ENCODE measurements around the gene RNF20.
A peak's percentile ranks its signal among the peaks of the same experiment; 100 is the strongest.

Gene RNF20

DNA sequence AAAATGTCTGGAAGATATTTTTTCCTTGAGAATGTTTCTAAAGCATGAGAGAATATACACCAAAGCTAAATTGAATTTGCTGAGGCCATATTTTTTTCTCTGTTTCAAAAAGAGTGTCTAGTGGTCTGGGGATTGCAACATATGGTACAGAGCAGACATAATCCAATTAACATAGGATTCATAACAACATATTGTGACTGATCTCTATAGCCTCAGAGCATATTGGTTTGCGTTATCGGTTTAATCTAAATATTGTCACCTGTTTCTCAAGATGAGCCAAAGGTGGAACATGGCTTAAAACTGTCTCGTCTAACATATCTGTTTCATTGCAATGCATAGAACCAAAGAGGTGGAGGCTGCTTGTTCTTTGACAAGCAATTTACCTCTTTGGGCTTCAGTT, 57.2 kb downstream of the RNF20 start:
- DNase-seq: no peak

DNA sequence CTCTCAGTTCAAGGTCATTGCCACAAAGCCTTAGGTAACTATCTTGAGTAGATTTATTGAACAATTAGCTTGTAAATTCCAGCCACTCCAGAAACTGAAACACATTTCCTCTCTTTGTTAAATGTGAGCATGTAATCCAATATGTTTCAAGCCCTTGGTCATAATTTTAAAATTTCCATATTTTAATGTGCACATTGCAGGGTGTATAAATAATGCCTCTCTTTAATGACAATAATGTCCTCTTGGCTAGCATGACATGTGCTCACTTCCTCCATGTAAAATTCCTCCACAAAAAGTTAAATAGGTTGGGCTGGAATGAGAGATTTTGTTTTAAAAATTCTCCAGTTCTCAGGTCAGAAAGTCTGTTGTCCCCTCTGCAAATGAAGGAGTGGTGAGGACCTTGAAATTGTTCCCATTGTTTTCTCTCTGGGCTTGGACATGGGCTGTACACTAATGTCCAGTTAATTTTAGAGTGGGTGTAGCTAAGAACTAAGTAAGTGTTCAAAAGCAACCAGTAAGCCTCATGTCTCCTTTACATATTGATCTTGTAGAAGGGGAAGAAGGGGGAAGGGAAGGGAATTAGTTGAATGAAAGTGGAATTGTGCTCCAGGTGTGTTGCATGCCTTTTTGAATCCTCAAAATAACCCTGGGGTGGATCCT, 58.3 kb downstream of the RNF20 start:
- no peak for DNase-seq

DNA sequence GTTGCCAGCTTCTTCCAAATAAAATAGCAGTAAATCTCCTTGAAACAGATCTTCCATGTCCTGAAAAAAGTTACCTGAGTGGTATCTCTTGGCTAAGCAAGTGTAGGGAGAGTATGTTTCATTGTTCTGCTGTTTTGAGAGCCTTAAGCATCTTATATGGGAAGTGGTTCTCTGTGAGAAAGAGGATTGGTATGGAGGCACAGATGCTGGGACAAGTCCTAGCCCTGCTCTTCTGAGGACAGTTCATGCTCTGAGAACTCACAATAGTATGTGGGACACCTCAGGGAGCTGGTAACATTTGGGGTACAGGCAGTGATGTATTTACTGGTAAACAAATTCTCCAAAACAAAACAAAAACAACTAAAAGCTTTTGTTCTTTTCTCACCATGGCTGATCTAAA, 59.1 kb downstream of the RNF20 start:
- DNase-seq: no peak

DNA sequence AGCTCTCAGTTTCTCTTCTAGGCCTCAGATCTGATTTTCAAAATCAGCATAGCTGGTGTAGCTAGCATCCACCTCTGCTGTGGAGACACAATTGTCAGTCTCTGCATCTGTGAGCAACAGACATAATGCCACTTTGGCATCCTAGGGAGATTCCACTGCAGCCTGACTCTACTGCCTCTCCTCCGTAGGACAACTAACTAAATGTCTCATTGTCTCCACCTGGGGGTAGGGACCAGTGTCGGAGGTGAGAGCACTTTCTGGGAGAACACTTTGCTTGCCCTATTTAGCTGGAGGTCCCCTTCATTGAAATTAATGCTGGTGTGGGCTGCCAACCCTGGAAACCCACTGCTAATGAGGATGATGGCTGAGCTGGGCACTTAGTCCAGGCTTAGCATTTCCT, 59.7 kb downstream of the RNF20 start:
- no peak for DNase-seq

DNA sequence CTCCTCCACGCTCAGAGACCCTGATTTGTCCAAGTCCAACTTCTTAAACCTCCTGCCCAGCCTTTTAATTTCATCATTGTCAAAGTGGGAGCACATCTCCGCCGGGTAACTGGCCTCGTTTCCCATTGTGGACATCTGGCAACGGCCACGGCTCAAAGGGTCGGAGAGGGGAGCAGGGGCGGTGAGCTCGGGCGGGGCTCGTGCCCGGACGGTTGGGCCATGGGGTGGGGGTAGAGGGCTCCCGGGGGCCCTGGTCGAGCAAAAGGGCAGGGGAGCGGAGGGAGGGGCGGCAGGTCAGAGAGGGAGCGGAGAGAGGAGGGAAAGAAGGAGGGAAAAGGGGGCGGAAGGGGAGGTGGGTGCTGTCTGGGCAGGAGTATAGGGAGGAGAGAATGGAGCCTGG, 61.1 kb downstream of the RNF20 start, which contains the start of gene PPP3R2:
Gene PPP3R2 (minus strand): TSS at position 174 of the 400 bp plus-strand sequence. CDS start 48 bp downstream, at position 126.
- DNase-seq: no peak

DNA sequence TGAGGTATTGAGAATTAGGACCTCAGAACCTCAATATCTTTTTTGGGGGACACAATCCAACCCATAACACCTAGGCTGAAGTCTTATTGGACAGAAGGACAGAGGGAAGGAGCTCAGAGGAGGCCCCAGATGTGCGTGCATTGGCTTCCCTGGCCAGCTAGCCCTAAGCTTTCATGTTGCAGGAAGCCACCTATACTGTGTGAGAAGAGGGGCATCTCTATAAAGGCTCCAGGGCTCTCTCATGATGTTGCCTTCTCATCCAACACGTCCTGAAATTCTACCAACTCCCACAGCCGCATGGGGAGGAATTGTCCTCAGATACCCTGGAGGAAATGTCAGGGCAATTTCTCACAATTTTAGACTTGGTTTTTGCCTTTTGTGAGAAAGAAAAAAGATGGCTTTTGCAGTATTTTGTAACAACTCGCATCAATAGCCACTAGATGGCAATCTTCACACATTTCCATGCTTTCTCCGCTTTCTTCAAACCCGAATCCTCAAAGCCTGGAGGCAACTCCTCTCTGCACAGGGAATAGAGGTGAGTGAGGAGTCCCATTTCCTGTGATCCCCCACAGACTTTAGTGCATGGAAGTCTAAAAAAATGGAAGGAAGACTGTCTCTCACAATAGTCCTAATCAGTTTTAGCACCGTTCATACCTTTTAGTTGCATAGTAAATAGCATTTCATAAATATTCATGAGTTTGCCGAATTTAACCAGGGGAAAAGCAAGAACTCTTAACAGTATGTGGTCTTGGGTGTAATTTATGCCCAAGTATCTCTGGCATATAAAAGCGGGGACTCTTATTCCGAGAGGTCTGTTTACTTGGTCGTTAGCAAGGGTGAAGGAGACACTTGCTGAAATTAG, 68.5 kb downstream of the RNF20 start:
- peak; percentile 13 for DNase-seq

DNA sequence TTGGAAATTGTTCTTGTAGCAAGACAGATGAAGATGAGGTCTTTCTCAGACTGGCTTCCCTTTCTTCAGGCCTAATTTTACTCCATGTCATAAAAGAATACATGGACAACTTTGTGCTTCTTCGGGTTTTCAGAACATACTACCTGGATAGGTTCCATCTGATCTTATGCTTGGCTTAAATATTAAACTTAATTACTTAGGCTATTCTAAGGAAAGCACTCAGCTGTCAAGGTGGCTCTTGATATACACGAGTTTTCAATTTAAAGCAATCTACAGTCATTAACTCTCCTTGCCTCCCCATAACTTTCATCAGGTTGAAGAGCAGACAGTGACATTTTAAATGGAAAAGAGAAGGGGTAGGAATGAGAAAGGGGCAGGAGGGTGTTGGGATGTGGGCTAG, 70.6 kb downstream of the RNF20 start:
- DNase-seq: no peak

DNA sequence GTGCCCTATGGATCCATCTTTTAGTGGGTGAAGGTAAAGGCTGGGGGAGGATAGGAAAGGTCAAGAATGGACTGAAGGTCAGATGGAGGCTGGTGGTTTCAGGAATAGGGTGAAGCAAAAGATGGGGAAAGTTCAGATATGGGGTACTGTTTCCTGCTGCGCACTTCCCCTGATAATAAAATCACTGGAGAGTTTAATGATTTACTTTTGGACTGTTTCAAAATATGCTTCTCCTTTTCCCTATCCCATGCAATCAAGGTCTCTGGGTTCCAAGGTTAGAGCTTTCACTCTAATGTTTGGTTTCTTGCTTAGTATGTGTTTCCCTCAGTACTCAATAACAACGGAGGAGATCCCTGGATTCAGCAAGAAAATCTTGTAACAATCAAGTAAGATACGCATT, 71.9 kb downstream of the RNF20 start:
- DNase-seq: no peak
